HG03280 (cell line): ENCODE data around the gene RMND1.
"Not testable (repeated sequence)": the region's sequence is repeated elsewhere in the genome, so short reads cannot be mapped to it uniquely, and the experiment has no call there.

Experiments
- ATAC-seq: cut with Tn5 transposase; IDR thresholded peaks from one replicate; pipeline ENCODE4 v1.9.1; 2021; ENCODE audit warnings: mild to moderate bottlenecking, moderate library complexity; ENCODE audit not compliant: unreplicated experiment

Gene RMND1

GRCh38 chr6:151451950-151452749, at the start of gene RMND1:
Gene RMND1, minus strand, starts transcription at chr6:151452126. Its CDS starts 6,315 bp downstream, at chr6:151445811.
- peak; percentile 98 for ATAC-seq

- ATAC-seq = no peak
Measured at GRCh38 chr6:151499551-151499950, 47.6 kb upstream of the RMND1 start.

- ATAC-seq = peak; percentile 71
Measured at GRCh38 chr6:151498327-151498726, 46.4 kb upstream of the RMND1 start.

GRCh38 chr6:151497905-151498304, 46.0 kb upstream of the RMND1 start:
- ATAC-seq = peak; percentile 26

- no peak for ATAC-seq
Measured at GRCh38 chr6:151495380-151495779, 43.5 kb upstream of the RMND1 start.

GRCh38 chr6:151494936-151495320, 43.0 kb upstream of the RMND1 start:
- ATAC-seq = no peak

GRCh38 chr6:151494235-151494935, 42.5 kb upstream of the RMND1 start:
- no peak for ATAC-seq

GRCh38 chr6:151493804-151494234, 41.9 kb upstream of the RMND1 start, which contains the start of gene CCDC170:
Gene CCDC170, plus strand, starts transcription at chr6:151494017. Its CDS starts 112 bp downstream, at chr6:151494129.
- ATAC-seq = no peak

GRCh38 chr6:151493161-151493803, 41.4 kb upstream of the RMND1 start:
- no peak for ATAC-seq

- ATAC-seq = no peak
Measured at GRCh38 chr6:151490996-151491395, 39.1 kb upstream of the RMND1 start.

GRCh38 chr6:151488226-151488625, 36.3 kb upstream of the RMND1 start:
- ATAC-seq = no peak

- ATAC-seq = no peak
Measured at GRCh38 chr6:151483994-151484393, 32.1 kb upstream of the RMND1 start.

- ATAC-seq = no peak
Measured at GRCh38 chr6:151482290-151482689, 30.4 kb upstream of the RMND1 start.

- no peak for ATAC-seq
Measured at GRCh38 chr6:151481786-151482185, 29.9 kb upstream of the RMND1 start.

- ATAC-seq = no peak
Measured at GRCh38 chr6:151478670-151479069, 26.7 kb upstream of the RMND1 start.

- ATAC-seq = no peak
Measured at GRCh38 chr6:151477726-151478125, 25.8 kb upstream of the RMND1 start.

GRCh38 chr6:151475653-151476523, 24.0 kb upstream of the RMND1 start:
- ATAC-seq = peak; percentile 78

- ATAC-seq = no peak
Measured at GRCh38 chr6:151464702-151465101, 12.8 kb upstream of the RMND1 start.

GRCh38 chr6:151461673-151462072, 9.7 kb upstream of the RMND1 start:
- no peak for ATAC-seq

- not testable (repeated sequence) for ATAC-seq
Measured at GRCh38 chr6:151455751-151456398, 3.9 kb upstream of the RMND1 start.
